Stimulated activated CD4-positive, alpha-beta T cell treated with anti-CD3 and anti-CD28 coated beads, Interleukin-4, amount 100 ng/mL, for 24 hours (primary cell): ENCODE measurements around the gene HSH2D.
"Not testable (repeated sequence)": the region's sequence is repeated elsewhere in the genome, so short reads cannot be mapped to it uniquely, and the experiment has no call there.

Experiments
- DNase-seq: peaks from one replicate; pipeline ENCODE4 v3.0.0-alpha.2; 2020

The HSH2D gene

DNA sequence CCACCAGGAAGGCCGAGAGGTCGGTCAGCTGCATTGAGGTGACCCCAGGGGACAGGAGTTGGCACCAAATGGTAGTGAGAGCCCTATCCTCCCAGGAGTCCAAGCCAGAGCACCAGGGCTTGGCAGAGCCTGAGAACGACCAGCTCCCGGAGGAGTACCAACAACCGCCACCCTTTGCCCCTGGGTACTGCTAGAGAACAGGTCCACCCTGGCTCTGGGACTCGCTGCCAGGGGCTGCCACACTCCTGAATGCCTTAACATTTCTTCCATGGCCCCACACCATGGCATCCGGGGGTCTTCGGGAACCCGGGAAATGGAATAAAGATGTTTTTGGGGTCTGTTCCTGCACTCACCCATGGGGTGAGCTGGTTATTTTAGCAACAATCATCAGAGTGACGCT is 14.1 kb downstream of the HSH2D start:
- no peak for DNase-seq

DNA sequence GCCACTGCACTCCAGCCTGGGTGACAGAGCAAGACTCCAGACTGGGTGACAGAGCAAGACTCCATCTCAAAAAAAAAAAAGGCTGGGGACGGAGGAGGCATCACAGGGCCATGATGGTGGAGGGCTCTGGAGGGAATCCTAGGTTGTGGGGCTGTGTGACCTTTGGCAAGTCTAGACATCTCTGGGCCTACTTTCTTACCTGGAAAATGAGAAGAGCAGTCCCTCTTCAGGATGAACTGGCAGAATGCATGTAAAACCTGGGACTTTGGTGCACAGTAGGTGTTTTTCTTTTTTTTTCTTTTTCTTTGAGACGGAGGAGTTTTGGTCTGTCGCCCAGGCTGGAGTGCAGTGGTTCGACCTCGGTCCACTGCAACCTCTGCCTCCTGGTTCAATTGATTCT is 16.2 kb downstream of the HSH2D start:
- DNase-seq, result no peak

DNA sequence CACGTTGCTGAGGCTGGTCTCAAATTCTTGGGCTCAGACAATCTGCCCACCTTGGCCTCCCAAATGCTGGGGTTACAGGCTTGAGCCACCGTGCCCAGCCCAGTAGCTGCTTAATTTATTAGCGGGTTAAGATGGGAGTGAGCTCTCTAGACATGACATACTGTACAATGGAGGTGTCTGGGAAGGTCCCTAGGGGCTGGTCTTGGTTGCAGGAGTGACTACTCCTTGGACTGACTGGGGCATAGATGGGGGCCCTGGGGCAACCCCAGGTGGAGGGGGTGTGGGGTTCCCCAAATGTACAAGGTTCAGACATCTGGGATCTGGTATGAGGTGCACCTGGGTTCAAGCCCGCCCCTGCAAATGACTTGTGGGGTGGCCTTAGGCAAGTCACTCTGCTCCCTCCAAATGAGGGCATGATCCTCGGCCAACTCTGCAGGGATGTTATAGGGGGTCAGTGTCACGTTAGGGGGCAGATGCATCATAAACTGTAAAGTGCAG is 17.0 kb downstream of the HSH2D start:
- DNase-seq, result no peak

DNA sequence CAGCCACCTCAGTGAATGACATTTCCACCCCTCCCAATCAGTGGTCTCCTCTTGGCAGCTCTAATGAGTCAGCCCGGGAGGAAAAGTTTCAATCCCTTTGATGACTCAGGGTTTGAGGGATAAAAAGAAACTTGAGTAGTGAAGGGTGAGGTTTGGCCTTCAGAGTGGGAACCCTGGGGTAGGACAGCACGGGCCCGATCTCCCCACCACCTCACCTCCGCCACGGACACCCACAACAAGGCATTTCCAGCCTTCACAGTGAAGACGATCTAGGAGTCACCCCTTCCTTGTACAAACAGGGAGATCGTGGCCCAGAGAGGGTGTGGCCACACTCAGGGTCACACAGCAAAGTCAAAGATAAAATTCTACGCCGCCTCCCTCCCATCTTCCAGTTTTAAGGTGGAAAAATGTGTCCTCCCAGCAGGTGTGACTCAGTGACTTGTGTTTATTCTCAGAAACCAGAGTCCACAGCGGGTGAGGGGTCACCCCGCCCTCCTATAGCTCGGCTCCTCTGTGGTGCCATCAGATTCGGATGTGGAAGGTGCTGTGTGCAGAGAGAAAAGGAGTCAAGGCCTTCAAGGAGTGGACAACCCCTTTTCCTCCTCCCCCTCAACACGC is 17.6 kb downstream of the HSH2D start:
- DNase-seq, result peak; percentile 54

DNA sequence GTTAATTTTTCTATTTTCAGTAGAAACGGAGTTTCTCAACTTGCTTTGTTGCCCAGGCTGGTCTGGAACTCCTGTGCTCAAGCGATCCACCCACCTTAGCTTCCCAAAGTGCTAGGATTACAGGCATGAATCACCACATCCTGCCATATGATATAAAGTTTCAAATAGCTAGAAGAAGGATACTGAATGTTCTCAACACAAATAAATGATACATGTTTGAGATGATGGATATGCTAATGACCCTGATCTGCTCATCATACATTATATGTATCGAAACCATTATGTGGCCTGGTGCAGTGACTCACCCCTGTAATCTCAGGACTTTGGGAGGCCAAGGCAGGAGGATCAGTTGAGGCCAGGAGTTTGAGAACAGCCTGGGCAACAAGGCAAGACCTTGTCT is 18.4 kb downstream of the HSH2D start:
- DNase-seq, result peak; percentile 27

DNA sequence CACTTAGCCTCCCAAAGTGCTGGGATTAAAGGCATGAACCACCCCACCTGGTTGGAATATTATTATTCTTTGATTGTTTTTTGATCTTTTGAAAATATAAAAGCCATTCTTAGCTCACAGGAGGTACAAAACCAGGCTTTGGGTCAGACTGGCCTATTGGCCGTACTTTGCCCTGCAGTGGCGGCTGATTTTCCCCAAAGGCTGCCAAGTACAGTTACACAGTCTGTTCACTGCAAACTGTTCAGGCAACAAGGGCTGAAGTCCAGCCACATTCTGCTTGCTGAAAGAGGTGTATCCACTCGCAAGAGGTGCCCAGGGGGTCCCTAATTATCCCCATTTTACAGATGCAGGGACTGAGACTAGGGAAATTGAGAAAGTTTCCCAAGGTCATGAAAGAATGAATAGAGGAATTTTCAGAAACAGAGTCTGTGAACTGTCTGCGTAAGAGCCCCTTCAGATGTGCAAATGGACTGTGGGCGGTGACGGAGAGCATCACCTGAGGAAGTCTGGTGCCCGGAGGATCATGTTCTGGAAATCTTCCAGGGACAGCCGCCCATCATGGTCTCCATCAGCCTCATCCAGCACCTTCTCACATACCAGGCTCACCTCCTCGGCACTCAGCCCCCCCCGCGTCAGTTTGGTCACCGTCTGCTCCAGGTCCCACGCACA is 20.9 kb downstream of the HSH2D start:
- no peak for DNase-seq

DNA sequence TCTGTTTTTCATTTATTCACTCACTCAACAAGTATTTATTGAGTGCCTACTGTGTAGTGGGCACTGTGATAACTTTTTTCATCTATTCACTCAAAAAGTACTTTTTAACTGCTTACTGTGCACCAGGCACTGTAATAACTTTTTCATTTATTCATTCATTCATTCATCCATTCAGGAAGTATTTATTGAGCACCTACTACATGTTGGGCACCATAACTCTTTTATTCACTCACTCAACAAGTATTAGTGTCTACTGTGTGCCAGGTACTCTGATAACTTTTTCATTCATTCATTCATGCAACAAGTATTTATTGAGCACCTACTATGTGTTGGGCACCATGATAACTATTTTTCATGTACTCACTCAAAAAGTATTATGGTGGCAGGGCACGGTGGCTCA is 22.9 kb downstream of the HSH2D start:
- DNase-seq, result no peak

DNA sequence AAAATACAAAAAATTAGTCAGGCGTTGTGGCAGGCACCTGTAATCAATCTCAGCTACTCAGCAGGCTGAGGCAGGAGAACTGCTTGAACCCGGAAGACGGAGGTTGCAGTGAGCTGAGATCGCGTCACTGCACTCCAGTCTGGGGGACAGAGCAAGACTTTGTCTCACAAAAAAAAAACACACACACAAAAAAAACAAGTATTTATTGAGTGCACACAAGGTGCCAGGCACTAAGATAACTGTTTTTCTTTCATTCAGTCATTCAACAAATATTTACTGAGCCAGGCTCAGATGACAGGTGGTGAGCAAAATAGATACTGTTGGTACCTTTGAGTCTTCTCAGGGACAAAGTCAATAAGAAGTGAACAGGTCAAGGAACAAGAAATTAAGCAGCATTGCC is 23.6 kb downstream of the HSH2D start:
- DNase-seq, result no peak

DNA sequence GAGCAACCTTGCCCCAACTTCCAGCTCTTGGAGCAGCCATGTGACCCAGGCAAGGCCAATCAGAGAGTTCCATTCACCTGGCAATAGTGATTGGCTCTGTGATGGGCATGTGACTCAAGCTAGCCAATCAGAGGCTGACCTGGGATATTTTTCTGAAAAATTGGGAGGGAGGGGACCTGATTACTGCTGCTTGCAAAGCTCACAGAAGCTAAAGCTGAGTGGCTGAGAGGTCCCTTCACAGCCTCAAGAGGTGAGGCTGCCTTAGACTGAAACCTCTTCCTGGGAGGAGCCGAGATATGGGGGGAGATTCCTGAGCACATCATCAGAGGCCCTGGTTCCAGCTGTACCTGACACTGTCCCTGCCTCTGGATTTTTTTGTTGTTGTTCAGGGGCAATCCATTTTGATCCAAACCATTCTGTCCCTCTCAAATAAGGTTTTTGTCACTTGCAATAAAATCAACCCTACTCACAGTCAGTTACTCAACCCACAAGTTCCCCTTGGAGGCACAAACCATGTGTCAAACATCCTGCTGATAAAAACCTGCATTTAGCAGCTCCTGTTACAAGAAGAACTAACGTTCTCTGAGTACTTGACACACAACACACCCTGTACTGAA is 25.1 kb downstream of the HSH2D start:
- DNase-seq, result no peak

DNA sequence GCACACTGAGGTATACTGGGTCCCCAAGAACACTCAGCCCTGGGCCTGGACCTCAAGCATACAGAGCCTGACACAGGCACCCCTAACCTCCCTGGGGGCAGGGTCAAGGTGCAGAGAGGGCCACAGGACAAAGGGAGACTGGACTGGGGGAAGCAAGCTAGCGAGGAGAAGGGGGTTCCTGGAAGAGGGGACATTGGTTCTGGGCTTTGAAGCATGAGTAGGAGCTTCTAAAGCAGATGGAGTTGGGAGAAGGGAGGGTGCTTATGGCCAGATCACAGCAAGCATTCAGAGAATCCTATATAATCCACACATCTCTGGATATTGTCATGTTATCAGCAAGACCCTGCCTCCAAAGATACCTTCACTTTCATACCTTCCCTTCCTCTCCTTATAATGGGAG is 26.6 kb downstream of the HSH2D start:
- no peak for DNase-seq

DNA sequence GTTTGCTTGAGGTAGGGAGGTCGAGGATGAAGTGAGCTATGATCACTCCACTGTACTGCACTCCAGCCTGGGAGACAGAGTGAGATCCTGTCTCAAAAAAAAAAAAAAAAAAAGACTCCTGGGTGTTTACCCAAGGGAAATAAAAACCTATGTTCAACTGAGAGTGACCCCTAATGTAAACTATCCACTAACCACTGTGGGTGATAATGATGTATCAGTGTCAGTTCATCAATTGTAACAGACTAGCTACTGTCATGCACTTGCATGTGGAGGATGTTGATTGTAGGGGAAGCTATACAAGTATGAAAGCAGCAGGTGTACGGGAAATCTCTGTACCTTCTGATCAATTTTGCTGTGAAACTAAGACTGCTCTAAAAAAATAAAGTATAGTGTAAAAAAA is 32.5 kb downstream of the HSH2D start:
- no peak for DNase-seq

DNA sequence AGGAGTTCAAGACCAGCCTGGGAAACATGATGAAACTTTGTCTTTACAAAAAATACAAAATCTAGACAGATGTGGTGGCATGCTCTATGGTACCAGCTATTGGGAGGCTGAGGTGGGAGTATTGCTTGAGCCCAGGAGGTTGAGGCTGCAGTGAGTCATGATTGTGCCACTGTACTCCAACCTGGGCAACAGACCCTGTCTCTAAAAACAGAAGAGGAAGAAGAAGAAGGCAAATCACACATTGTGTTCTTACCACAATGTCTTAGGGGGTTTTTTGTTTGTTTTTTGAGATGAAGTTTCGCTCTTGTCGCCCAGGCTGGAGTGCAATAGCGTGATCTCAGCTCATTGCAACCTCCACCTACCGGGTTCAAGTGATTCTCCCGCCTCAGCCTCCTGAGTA is 35.4 kb downstream of the HSH2D start:
- DNase-seq, result not testable (repeated sequence)

DNA sequence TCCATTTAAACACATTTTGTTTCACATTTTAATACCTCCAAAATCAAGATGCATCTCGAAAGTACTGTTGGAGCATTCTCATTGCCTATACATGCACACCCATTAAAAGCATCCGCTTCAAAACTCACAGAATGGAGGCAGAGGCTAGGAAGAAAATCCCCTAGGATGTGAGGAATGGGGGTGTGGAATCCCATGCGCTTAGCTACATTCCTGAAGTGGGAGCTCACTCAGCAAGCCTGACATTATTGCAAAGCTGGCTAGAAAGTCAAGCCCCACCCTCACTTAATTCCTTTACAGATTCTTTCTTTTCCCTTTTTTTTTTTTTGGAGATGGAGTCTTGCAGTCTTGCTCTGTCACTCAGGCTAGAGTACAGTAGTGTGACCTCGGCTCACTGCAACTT is 37.1 kb downstream of the HSH2D start:
- DNase-seq, result no peak

DNA sequence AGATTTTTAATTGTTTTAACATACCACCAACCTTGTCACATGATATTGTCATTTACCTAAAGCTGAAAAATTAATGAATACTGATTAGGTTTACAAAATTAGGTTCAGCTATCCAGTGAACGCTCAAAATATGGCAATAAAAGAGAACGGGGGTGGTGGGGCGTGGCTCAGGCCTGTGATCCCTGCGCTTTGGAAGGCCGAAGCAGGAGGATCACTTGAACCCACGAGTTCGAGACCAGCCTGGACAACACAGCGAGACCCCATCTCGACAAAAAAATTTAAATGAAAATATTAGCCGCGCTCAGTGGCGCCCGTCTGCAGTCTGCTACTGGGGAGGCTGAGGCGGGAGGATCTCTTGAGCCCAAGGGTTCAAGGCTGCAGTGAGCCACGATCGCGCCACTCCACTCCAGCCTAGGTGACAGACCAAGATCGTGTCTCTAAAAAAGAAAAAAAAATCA is 41.2 kb downstream of the HSH2D start:
- DNase-seq, result no peak

DNA sequence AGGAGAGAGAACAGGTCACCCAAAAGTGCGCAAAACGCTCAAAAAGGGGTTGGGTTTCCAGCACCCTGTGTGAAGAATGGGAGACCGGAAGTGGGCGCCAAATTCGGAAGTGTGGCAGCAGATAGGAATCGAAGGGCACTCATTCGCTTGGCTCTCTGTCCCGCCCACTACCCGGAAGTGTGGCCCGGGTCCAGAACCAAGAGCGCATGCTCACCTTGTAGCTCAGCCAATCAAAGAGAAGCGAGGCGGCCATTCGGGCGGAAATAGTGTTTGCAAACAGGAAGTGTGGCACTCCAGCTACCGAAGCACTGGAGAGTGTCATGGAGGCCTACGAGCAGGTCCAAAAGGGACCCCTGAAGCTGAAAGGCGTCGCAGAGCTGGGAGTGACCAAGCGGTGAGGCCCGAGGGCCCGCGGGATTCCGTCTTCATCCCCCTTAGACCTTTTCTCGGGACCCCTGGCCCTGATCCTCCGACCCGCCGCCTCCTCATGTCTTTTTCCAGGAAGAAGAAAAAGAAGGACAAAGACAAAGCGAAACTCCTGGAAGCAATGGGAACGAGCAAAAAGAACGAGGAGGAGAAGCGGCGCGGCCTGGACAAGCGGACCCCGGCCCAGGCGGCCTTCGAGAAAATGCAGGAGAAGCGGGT is 41.8 kb downstream of the HSH2D start, which contains the start of gene FAM32A:
TSS of gene FAM32A (plus strand) at position 288 of the 645 bp plus-strand sequence. CDS start at position 321, 33 bp downstream.
- peak; percentile 99 for DNase-seq

DNA sequence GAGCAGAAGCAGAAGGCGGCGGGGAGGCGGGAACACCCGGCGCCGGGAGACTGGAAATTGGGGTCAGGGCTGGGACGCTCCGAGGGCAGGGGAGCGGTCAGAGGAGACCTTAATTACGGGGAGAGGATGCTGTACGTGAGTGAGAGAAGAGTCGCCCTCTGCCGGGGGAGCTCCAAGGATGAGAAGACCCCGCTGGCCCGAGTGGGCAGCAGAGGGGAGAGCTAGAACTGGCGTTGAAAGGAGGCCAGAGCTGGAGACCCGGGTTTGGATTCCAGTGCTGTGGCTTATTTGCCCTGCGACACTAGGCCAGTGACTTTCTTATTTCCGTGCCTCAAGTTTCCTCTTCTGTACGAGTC is 42.3 kb downstream of the HSH2D start:
- DNase-seq, result peak; percentile 49

DNA sequence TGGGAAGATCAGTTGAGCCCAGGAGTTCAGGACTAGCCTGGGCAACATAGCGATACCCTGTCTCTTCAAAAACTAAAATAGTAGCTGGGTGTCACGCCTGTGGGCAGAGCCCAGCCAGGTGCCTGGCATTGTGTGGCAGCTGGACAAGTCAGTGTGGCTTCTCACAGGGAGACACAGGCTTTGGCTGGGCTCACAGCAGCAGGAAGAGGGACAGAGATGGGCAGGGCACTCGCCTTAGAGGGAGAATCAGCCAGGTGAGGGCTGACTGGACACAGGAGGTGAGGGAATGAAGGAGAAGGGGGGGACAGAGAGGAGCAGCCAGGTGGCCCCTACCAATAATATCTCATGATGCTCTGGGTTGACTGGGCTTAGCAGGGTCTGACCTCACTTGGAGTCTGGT is 45.0 kb downstream of the HSH2D start:
- no peak for DNase-seq

DNA sequence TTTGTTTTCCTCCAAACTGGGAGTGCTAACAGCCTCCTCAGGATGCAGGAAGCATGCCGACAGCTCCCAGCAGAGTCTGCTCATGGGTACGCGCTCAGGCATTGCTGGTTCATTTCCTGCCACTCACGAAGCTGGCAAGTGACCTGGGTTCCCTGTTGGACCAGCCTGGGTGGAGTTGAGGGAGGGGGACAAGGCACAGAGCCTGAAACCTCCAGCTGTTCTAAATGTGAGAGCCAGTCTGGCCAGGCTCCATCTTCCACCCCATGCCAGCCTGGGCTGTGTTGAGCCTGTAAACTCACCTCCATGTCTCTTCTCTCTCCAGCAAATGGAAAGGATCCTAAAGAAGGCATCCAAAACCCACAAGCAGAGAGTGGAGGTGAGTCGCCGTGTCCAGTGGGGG is 46.7 kb downstream of the HSH2D start:
- no peak for DNase-seq

DNA sequence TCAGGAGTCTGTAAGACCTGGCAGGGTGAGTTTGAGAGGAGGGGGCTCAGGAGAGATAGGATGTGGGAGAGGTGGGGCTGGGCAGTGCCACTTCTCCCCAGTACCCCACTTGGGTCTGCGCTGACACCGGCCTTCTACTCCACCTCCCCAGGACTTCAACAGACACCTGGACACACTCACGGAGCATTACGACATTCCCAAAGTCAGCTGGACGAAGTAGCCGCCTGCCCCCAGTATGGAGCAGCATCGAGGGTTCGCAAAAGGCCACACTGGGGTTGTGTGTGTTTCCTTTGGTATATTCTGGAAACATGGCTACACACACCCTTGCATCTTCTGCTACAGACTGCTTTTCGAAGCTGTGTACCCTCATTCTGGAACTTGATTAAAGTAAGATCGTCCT is 47.3 kb downstream of the HSH2D start:
- no peak for DNase-seq

DNA sequence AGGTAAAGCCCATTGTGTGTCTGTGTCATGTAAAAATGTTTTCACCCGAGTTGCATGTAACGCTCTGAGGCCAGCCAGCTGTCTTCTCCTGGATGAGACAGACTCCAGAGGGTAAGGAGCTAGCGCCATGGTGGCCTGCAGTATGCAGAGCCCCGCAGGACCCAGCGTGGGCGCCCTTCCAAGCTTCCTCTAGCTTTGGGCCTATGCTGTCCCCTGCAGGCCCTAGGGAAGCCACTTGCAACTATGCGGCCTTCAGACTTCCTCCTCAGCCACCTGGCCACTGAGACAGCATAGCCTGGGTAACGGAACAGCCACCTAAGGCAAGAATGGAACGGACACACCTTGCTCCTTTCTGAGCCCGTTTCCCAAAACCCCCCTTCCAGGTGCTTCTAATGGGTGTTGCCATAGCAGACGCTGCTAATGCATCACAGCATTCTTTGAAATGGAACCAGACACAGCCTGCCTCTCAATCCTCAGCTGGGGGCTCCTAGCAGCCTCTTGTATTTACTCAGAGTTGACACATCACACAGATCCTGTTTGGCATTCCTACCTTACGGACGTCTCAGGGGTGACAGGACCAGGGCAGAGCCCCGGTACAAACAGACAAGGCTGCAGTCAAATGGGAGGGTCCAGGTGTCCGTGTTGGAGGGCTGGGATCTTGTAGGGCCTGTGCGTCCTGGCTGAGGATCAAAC is 47.9 kb downstream of the HSH2D start:
- no peak for DNase-seq

DNA sequence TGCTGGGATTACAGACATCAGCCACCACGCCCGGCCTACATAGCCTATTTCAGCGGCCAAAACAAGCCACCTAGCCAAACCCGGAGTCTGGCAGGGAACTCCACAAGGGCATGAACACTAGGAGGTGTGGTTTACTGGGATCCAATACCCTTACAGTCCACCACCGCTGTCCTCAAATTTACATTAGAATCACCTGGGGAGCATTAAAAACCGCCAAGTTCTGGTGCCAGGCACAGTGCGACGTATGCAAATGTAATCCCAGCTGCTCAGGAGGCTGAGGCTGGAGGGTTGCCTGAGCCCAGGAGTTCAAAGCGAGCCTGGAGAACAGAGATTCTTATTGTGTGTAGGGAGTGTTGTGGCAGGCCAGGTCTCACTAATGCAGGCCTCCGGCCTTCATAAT is 50.0 kb downstream of the HSH2D start:
- DNase-seq, result no peak

DNA sequence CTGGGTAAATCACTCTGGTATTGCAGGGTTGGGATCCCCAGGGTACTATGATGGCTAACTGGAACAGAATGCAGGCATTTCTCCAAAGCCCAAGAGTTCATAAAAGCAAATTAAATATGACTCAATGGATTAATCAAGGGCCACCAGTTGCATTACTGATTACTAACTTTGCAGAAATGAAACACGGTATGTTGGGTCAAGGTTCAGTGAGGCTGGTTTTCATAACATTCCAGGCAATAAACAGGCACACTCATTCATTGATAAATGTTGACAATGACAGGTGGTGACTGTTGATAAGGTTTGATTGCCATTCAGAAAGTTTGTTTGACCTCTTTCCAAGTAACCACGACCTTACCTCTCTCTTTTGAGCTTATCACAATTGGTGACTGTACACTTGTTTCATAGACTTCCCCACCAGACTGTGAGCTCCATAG is 53.7 kb downstream of the HSH2D start:
- no peak for DNase-seq
